Measurements from ENCODE around the gene RASD2. TPM values are rescaled to one million over a fixed set of nuclear protein-coding genes. Genes with fewer than 3 reads are reported as not detected.
"Not testable (repeated sequence)": the region's sequence is repeated elsewhere in the genome, so short reads cannot be mapped to it uniquely, and the experiment has no call there.

Gene RASD2, protein sequence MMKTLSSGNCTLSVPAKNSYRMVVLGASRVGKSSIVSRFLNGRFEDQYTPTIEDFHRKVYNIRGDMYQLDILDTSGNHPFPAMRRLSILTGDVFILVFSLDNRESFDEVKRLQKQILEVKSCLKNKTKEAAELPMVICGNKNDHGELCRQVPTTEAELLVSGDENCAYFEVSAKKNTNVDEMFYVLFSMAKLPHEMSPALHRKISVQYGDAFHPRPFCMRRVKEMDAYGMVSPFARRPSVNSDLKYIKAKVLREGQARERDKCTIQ
- polyA plus RNA-seq (ENCODE audit: insufficient read length in 4 of 4) = 1 to 10 TPM; 1.6 to 2.1 (median 1.9) TPM

DNA sequence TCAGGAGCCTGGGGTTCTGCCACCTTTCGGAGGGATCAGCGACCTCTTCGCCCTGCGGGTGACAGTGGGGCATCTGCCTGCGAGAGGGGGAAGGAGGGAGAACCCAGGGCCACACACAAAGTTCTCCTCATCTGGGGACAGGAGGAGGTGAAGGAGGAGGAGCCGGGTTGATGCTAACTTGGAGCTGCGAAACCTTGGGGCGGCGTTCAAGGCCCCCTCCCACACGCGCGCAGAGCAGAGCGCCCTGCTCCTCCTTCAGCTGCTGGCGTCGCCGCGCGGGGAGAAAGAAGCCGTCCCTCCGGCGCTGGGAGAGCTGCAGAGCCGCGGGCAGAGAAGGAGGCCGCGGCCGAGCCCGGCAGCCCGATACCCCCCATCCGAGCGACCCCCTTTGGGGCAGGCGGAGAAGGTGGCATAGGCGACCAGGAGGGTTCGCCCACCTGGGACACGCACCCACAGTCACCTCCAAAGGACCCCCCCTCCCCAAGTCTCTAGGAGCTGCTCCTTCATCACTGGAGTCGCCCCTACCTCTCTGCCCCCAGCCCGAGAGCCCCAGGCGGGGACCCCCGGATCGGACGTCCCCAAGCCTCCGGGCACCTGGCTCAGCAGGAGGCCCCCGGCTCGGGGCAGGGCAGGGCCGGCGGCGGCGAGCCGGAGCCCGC is at the start of gene RASD2:
Gene RASD2, plus strand, starts transcription at position 237 of the 659 bp plus-strand sequence. CDS start 5,979 bp downstream, outside the sequence.
- no peak for DNase-seq (ENCODE audit: low read depth in 4 of 4, low spot score in 3 of 4)

- DNase-seq (ENCODE audit: low read depth in 4 of 4, low spot score in 3 of 4) = not testable (repeated sequence)
Observed at GRCh38 chr22:35491061-35491907, 49.3 kb upstream of the RASD2 start.

- no peak for DNase-seq (ENCODE audit: low read depth in 4 of 4, low spot score in 3 of 4)
Observed at GRCh38 chr22:35491908-35492380, 48.7 kb upstream of the RASD2 start.

DNA sequence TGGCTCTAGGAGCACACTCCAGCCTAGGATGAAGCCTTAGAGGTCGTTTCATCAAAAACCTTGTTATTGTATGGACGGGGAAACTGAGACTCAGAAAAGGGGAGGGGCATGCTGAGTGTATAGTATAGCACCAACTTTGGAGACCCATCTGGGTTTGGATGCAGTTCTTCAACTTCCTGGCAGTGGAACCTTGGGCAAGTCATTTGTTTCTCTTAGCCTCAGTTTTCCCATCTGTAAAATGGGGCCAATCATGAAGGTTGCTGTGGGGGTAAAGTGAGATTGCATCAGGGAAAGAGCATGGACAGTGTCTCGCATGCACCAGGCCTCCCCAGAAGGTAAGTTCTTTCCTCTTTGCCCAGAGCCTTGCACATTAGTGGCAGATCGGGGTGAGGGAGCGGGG is 47.6 kb upstream of the RASD2 start:
- DNase-seq (ENCODE audit: low read depth in 4 of 4, low spot score in 3 of 4) = no peak

DNA sequence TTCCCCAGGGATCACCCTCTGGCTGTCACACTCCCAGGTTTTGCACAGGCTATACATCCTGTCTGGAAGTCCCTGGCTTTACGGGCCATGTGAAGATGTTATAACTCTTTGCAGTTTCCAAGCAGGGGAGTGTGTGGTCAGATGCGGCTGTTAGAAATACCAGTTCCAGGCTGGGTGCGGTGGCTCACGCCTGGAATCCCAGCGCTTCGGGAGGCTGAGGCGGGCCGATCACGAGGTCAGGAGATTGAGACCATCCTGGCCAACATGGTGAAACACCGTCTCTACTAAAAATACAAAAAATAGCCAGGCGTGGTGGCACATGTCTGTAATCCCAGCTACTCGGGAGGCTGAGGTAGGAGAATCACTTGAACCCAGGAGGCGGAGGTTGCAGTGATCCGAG is 44.9 kb upstream of the RASD2 start:
- DNase-seq (ENCODE audit: low read depth in 4 of 4, low spot score in 3 of 4) = not testable (repeated sequence)

DNA sequence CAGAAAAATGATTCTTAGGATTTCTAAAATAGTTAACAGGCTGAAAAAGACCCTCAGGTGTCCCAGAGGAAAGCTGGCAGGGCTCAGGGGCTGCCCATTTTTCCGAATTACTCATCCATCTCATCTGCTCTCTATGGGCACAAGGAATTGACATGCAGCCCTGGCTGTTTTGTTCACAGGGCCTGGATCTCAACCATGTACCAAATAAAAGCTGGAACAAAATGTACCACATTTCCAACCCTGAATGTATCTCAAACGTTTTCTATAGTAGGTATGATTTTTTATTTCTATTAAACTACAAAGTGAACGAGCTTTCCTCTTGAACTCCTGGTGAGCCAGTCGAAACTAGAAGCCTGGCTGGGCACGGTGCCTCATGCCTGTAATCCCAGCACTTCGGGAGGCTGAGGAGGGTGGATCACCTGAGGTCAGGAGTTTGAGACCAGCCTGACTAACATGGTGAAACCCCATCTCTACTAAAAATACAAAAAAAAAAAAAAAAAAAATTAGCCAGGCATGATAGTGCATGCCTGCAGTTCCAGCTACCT is 43.8 kb upstream of the RASD2 start:
- no peak for DNase-seq (ENCODE audit: low read depth in 4 of 4, low spot score in 3 of 4)

DNA sequence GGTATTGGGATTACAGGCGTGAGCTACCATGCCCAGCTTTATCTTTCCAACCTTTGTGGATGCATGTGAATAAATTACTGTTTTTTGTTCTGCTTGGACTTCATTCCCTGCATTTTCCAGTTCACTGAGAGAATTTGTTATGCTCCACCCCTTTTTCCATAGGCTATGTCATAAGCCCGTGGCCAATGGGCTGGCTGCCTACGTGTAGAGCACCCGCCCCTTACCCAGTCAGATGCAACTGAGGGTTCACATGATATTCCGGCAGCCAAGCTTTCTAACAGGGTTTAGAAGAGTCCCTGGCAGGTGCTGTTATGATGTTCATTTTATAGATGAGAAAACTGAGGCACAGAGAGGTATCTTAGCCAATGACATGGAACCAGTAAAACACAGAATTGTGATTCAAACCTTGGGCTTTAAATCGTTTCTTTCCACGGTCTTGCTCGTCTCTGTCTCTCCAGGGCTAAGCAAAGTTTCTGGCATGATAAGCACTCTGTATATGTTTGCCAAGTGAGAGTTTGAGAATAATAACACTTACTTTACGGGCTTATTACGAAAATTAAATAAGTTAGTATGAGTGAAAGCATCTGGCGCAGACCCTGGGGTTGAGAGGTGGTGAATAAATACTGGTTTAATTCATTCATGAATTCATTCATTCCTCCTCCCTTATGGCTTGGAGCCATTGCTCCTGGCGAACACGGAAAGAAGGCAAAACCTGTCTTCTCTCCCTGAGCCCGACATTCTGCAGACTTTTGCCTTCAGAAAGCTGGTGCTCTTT is 42.4 kb upstream of the RASD2 start:
- DNase-seq (ENCODE audit: low read depth in 4 of 4, low spot score in 3 of 4) = no peak

DNA sequence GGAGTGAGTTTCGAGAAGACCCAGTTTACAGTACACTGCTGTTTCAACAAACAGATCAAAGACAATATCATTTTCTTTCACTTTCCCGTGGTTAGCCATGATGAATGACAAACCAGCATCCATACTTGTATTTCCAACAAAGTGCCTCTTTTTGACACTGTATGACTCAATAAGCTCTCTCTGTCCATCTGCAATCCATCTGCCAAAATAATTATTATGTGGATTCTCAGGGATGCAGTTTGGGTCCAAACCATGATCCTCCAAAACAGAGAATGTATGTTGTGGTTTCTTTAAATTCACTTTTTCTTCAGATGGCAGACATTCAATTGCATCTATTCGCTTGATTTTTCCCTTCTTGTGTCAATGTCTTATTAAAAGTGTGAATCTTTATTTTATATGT is 37.8 kb upstream of the RASD2 start:
- DNase-seq (ENCODE audit: low read depth in 4 of 4, low spot score in 3 of 4) = no peak

GRCh38 chr22:35505399-35506258 is 35.0 kb upstream of the RASD2 start:
- DNase-seq (ENCODE audit: low read depth in 4 of 4, low spot score in 3 of 4) = no peak

DNA sequence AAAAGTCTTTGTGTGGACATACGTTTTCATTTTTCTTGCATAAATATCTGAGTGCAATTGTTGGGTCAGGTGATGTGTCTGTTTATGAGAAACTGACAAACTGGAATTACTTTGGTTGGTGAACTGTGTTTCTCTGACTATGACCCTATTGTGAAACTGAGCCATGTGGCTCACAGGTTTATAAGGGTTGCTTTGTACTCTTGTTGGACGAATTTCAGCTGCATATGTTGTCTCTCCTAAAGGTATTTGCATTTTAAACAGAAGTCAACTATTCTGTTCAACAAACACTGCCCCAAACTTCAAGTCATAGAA is 34.4 kb upstream of the RASD2 start:
- DNase-seq (ENCODE audit: low read depth in 4 of 4, low spot score in 3 of 4) = no peak

- not testable (repeated sequence) for DNase-seq (ENCODE audit: low read depth in 4 of 4, low spot score in 3 of 4)
Observed at GRCh38 chr22:35507851-35508250, 32.8 kb upstream of the RASD2 start.

- DNase-seq (ENCODE audit: low read depth in 4 of 4, low spot score in 3 of 4) = no peak
Observed at GRCh38 chr22:35509451-35509850, 31.2 kb upstream of the RASD2 start.

DNA sequence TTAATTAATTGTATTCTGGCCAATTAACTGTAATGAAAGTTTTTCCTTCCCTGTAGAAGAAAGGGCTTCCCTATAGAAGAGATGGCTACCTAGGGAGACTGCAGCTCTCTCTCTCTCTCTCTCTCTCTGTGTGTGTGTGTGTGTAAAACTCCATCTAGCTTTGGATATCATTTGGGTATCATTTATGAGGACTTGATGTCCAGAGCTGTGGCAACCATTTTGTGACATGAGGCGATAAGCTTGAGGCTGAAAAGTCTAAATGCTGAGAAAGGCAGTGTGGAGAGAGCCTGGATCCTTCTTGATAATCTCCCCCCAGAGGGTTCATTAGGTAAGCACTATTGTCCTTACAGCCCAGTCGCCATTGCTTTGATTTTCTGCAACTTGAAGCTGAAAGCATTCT is 30.7 kb upstream of the RASD2 start:
- no peak for DNase-seq (ENCODE audit: low read depth in 4 of 4, low spot score in 3 of 4)

- no peak for DNase-seq (ENCODE audit: low read depth in 4 of 4, low spot score in 3 of 4)
Observed at GRCh38 chr22:35510481-35510934, 30.1 kb upstream of the RASD2 start.

DNA sequence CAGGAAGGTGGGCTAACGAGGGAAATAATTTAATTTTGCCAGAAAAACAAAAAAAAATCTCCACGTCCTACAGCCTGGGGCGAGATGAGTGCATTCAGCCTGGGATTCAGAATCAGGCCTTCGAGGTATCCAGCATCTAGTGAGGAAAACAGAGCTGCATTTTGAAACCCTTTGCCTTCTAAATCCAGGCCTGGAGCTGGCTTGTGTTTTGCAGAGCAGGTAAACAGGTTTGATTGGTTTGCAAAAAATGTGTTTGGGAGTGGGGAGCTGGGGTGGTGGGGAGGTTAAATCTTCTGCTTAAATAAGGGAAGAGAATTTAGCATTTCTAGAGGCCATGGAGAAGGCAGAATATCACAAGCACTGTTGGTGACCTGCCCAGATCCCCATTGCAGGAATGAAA is 29.7 kb upstream of the RASD2 start:
- no peak for DNase-seq (ENCODE audit: low read depth in 4 of 4, low spot score in 3 of 4)

GRCh38 chr22:35514366-35514765 is 26.3 kb upstream of the RASD2 start:
- no peak for DNase-seq (ENCODE audit: low read depth in 4 of 4, low spot score in 3 of 4)

DNA sequence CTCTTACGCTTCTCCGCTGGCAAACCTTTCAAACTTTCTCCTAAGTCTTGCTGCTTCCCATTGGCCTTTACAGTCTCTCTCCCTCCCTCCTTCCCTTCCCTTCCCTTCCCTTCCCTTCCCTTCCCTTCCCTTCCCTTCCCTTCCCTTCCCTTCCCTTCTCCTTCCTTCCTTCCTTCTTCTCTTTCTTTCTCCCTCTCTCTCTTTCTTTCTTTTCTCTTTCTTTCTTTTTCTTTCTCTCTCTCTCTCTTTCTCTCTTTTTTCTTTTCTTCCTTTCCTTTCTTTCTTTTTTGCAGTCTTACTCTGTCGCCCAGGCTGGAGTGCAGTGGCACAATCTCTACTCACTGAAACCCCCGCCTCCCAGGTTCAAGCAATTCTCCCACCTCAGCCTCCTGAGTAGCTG is 24.7 kb upstream of the RASD2 start:
- DNase-seq (ENCODE audit: low read depth in 4 of 4, low spot score in 3 of 4) = not testable (repeated sequence)

GRCh38 chr22:35516723-35517122 is 23.9 kb upstream of the RASD2 start:
- no peak for DNase-seq (ENCODE audit: low read depth in 4 of 4, low spot score in 3 of 4)

- no peak for DNase-seq (ENCODE audit: low read depth in 4 of 4, low spot score in 3 of 4)
Observed at GRCh38 chr22:35517207-35517606, 23.4 kb upstream of the RASD2 start.

Measured in right renal pelvis (tissue), 4 donors.